ENCODE results near the gene INSIG1. TPM values are rescaled to one million over a fixed set of nuclear protein-coding genes. Genes with fewer than 3 reads are reported as not detected.
A peak's percentile ranks its signal among the peaks of the same experiment; 100 is the strongest.

INSIG1 gene
- total RNA-seq, 1 donor from 2014 or later: 18.0 TPM

DNA sequence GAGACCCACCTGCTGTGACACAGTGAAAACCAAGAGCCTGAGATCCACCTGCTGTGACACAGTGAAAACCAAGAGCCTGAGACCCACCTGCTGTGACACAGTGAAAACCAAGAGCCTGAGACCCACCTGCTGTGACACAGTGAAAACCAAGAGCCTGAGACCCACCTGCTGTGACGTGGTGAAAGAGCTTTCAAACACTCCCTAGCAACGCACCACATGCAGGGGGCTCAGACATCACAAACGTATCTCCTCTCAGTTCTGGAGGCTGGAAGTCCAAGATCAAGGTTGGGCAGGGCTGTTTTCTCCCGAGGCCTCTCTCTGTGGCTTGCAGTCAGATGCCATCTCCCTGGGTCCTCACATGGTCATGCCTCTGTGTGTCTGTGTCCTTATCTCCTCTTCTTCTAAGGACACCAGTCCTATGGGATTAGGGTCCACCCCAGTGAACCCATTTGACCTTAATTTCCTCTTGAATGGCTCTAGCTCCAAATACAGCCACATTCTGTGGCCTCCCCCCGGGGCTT lies 43.8 kb downstream of the INSIG1 start:
- Histone ChIP-seq H3K36me3 (no peaks in the 10 kb centered on the region), H3K4me1 (peaks cover 0 to 4% of the 10 kb centered on the region in 2 donors), H3K4me3 (no peak overlapping the region), H3K9me3 (no peaks in the 10 kb centered on the region), H3K27ac (no peak overlapping the region), H3K27me3 (no peaks in the 10 kb centered on the region)
- intact Hi-C loops (cut with DNase I): no loop called here
- DNase-seq (ENCODE audit: low spot score in 2 of 2): no peak
- TF ChIP-seq, protein P1, sequence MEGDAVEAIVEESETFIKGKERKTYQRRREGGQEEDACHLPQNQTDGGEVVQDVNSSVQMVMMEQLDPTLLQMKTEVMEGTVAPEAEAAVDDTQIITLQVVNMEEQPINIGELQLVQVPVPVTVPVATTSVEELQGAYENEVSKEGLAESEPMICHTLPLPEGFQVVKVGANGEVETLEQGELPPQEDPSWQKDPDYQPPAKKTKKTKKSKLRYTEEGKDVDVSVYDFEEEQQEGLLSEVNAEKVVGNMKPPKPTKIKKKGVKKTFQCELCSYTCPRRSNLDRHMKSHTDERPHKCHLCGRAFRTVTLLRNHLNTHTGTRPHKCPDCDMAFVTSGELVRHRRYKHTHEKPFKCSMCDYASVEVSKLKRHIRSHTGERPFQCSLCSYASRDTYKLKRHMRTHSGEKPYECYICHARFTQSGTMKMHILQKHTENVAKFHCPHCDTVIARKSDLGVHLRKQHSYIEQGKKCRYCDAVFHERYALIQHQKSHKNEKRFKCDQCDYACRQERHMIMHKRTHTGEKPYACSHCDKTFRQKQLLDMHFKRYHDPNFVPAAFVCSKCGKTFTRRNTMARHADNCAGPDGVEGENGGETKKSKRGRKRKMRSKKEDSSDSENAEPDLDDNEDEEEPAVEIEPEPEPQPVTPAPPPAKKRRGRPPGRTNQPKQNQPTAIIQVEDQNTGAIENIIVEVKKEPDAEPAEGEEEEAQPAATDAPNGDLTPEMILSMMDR (IDR thresholded peaks at IDR 0.05): no peak

DNA sequence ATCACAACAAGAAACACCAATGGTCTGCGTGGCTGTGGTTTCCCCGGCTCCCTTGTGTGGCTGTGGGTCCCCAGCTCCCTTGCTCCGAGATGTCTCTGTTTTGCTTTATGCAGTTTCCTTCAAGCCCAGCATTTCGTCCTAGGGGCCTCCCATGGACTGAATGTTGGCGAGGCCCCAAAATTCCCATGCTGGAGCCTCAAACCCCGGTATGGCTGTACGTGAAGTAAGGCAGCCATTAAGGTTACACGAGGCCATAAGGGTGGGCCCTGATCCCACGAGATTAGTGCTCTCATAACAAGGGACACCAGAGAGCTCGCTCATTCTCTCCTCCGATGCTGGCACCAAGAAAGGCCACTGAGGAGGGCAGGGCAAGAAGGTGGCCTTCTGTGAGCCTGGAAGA lies 44.6 kb downstream of the INSIG1 start:
- TF ChIP-seq, protein P1 (IDR thresholded peaks at IDR 0.05): no peak
- Histone ChIP-seq H3K27ac (no peak overlapping the region), H3K36me3 (no peaks in the 10 kb centered on the region), H3K9me3 (no peaks in the 10 kb centered on the region), H3K27me3 (no peaks in the 10 kb centered on the region), H3K4me1 (peaks cover 0 to 4% of the 10 kb centered on the region in 2 donors), H3K4me3 (no peak overlapping the region)
- intact Hi-C loops (cut with DNase I): no loop called here
- DNase-seq (ENCODE audit: low spot score in 2 of 2): peak in 1 of 2 donors; percentile 43

DNA sequence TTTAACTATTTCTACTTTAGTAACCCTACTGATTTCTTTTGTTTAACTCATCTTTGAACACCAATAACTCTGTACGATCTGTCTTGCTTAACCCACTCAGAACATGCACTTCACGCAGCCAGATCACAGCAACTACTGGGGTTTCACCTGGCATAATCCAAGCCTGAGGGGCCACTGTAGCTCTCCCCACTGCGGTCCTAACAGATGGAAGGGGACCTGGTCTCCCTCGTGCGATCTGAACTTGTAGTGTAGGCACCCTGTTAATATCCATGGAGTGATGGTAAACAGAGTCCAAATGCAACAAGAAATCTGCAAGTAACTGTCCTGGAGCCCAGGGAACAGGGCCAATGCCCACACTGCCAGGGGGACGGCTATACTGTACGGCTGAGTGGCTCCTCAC lies 45.5 kb downstream of the INSIG1 start:
- Histone ChIP-seq H3K4me3 (no peak overlapping the region), H3K9me3 (no peaks in the 10 kb centered on the region), H3K36me3 (no peaks in the 10 kb centered on the region), H3K4me1 (peaks cover 0 to 4% of the 10 kb centered on the region in 2 donors), H3K27me3 (no peaks in the 10 kb centered on the region), H3K27ac (no peak overlapping the region)
- DNase-seq (ENCODE audit: low spot score in 2 of 2): peak in 1 of 2 donors; percentile 57
- intact Hi-C loops (cut with DNase I): no loop called here
- TF ChIP-seq, protein P1 (IDR thresholded peaks at IDR 0.05): no peak

DNA sequence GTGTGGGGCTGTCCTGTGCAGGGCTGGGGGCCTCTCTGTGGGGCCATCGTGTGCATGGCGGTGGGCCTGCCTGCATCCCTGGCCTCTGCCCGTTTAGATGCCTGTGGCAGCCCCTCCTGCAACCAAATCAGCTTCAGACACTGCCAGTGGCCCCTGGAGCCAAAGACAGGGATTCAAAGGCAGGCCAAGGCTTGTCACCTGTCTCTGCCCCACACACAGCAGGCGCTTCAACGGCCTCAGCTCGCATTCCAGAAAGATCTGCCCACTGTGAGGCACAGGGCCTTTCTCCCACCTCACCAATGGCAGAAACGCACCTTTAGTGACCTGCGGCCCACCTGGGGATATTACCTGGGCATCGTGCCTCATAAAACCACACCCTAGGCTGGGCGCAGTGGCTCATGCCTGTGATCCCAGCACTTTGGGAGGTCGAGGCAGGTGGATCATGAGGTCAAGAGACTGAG lies 46.0 kb downstream of the INSIG1 start:
- DNase-seq (ENCODE audit: low spot score in 2 of 2): peak in 1 of 2 donors; percentile 54
- intact Hi-C loops (cut with DNase I): loop anchor here (2.0 kb wide), 1 partner anchor 45 kb away; no protein-coding TSS in a partner anchor

DNA sequence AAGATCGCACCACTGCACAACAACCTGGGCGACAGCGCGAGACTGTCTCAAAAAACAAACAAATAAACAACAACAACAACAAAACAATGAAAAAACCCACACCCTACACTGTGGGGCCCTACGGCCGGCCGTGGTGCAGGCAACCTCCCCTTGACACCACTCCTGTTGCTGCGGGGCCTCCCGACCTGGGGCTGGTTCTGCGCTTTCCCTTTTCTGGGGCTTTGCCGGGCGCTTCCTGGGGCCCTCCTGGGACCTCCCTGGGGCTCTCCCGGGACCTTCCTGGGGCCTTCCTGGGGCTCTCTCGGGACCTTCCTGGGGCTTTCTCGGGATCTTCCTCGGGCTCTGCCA lies 46.6 kb downstream of the INSIG1 start:
- DNase-seq (ENCODE audit: low spot score in 2 of 2): no peak
- Histone ChIP-seq H3K27ac (no peak overlapping the region), H3K9me3 (no peaks in the 10 kb centered on the region), H3K27me3 (no peaks in the 10 kb centered on the region), H3K4me1 (peaks cover 0 to 4% of the 10 kb centered on the region in 2 donors), H3K4me3 (no peak overlapping the region), H3K36me3 (no peaks in the 10 kb centered on the region)
- TF ChIP-seq, protein P1 (IDR thresholded peaks at IDR 0.05): no peak
- intact Hi-C loops (cut with DNase I): loop anchor here (2.0 kb wide), 1 partner anchor 45 kb away; no protein-coding TSS in a partner anchor

More for the DNA sequence above, 46.0 kb downstream of the INSIG1 start:
- no peaks in the 10 kb centered on the region for H3K27me3 ChIP-seq
- H3K4me3 ChIP-seq: no peak overlapping the region
- no peaks in the 10 kb centered on the region for H3K9me3 ChIP-seq
- H3K4me1 ChIP-seq: peaks cover 0 to 4% of the 10 kb centered on the region in 2 donors
- TF ChIP-seq, protein P1 (IDR thresholded peaks at IDR 0.05): no peak
- no peaks in the 10 kb centered on the region for H3K36me3 ChIP-seq
- H3K27ac ChIP-seq: no peak overlapping the region

Data from ascending aorta (tissue), 2 donors.